Neuronal stem cell (in vitro differentiated cells): ENCODE measurements around the gene ATOH8.

Experiments
- DNase-seq: peaks from one replicate; pipeline ENCODE4 v3.0.0-alpha.2; 2013; ENCODE audit warnings: low spot score
- H2AFZ ChIP-seq: one replicate; pipeline ENCODE4 v1.6.1; 2013; ENCODE audit warnings: mild to moderate bottlenecking, low read length, inconsistent platforms
- H2AK5ac ChIP-seq: 2 replicates; pipeline ENCODE4 v1.6.1; 2013; ENCODE audit warnings: low read depth, mild to moderate bottlenecking, inconsistent platforms, low read length, moderate library complexity, mixed read lengths
- H2BK120ac ChIP-seq: 2 replicates; pipeline ENCODE4 v1.6.1; 2013; ENCODE audit warnings: low read depth, mild to moderate bottlenecking, inconsistent platforms, low read length, moderate library complexity, mixed read lengths
- H2BK12ac ChIP-seq: one replicate; pipeline ENCODE4 v1.6.1; 2013; ENCODE audit warnings: low read length, inconsistent platforms
- H2BK15ac ChIP-seq: 2 replicates; pipeline ENCODE4 v1.6.1; 2013; ENCODE audit warnings: mild to moderate bottlenecking, low read length, inconsistent platforms, mixed read lengths
- H2BK5ac ChIP-seq: one replicate; pipeline ENCODE4 v1.6.1; 2013; ENCODE audit warnings: inconsistent platforms, mild to moderate bottlenecking, low read length, moderate library complexity
- H3K14ac ChIP-seq: one replicate; pipeline ENCODE4 v1.6.1; 2013; ENCODE audit warnings: low read length, inconsistent platforms
- H3K18ac ChIP-seq: 2 replicates; pipeline ENCODE4 v1.6.1; 2013; ENCODE audit warnings: low read length, inconsistent platforms
- H3K23ac ChIP-seq: 2 replicates; pipeline ENCODE4 v1.6.1; 2013; ENCODE audit warnings: low read depth, mild to moderate bottlenecking, mixed read lengths, low read length, inconsistent platforms; ENCODE audit not compliant: poor library complexity
- H3K27ac ChIP-seq: replicated peaks from 3 replicates; pipeline ENCODE4 v1.5.1; 2013; ENCODE audit warnings: low read length, inconsistent platforms
- H3K27me3 ChIP-seq, 3 experiments: 2 replicates each; pipeline ENCODE4 v1.6.1; 2013; ENCODE audit warnings: low read length in 3 of 3, mild to moderate bottlenecking in 2 of 3, inconsistent platforms in 1 of 3, low read depth in 1 of 3, mixed read lengths in 1 of 3, moderate library complexity in 1 of 3; ENCODE audit not compliant: control insufficient read depth in 3 of 3, insufficient read depth in 3 of 3
- H3K36me3 ChIP-seq, 2 donors: replicated peaks in 1 of 2; 2 replicates each; pipeline ENCODE4 v1.6.1; 2013; ENCODE audit warnings: low read length in 2 of 2; ENCODE audit not compliant: control insufficient read depth in 2 of 2, insufficient read depth in 2 of 2
- H3K4ac ChIP-seq: 2 replicates; pipeline ENCODE4 v1.6.1; 2013; ENCODE audit warnings: inconsistent platforms, mild to moderate bottlenecking, low read length, moderate library complexity
- H3K4me1 ChIP-seq, 2 donors: 1 replicate in 1 of 2; 2 replicates in 1 of 2; pipeline ENCODE4 v1.6.1; 2013; ENCODE audit warnings: low read length in 2 of 2, low read depth in 1 of 2; ENCODE audit not compliant: control insufficient read depth in 2 of 2, insufficient read depth in 1 of 2
- H3K4me2 ChIP-seq: one replicate; pipeline ENCODE4 v1.6.1; 2013; ENCODE audit warnings: mild to moderate bottlenecking, low read length, inconsistent platforms; ENCODE audit not compliant: insufficient read depth, poor library complexity, severe bottlenecking
- H3K4me3 ChIP-seq, 2 donors: 2 replicates each; pipeline ENCODE4 v1.5.1; 2013; ENCODE audit warnings: low read length in 2 of 2, mild to moderate bottlenecking in 2 of 2, inconsistent platforms in 1 of 2, moderate library complexity in 1 of 2
- H3K79me1 ChIP-seq: one replicate; pipeline ENCODE4 v1.6.1; 2013; ENCODE audit warnings: low read depth, mild to moderate bottlenecking, inconsistent platforms, low read length, moderate library complexity
- H3K9ac ChIP-seq: one replicate; pipeline ENCODE4 v1.6.1; 2013; ENCODE audit warnings: mild to moderate bottlenecking, low read depth, low read length, inconsistent platforms; ENCODE audit not compliant: poor library complexity
- H3K9me3 ChIP-seq, 2 donors: replicated peaks in 1 of 2; 2 replicates each; pipeline versions ENCODE3 to v1.6.1; 2013; ENCODE audit warnings: low read length in 2 of 2, mild to moderate bottlenecking in 2 of 2, inconsistent platforms in 1 of 2, low read depth in 1 of 2, mixed read lengths in 1 of 2, moderate library complexity in 1 of 2; ENCODE audit not compliant: control insufficient read depth in 2 of 2, insufficient read depth in 1 of 2
- H4K8ac ChIP-seq: one replicate; pipeline ENCODE4 v1.6.1; 2013; ENCODE audit warnings: low read depth, mild to moderate bottlenecking, inconsistent platforms, low read length, moderate library complexity
- H4K91ac ChIP-seq: one replicate; pipeline ENCODE4 v1.6.1; 2013; ENCODE audit warnings: low read length, low read depth, mild to moderate bottlenecking, inconsistent platforms; ENCODE audit not compliant: poor library complexity
- WGBS, 2 donors: extraction: QIAGEN DNeasy Blood & Tissue Kit; methylation state at CpG; one replicate each; pipeline ENCODE4 v1.1.7; 2013; ENCODE audit warnings: missing lambda C conversion rate in 2 of 2, mixed read lengths in 1 of 2; ENCODE audit not compliant: insufficient read length in 2 of 2, insufficient replicate concordance in 1 of 2; ENCODE audit errors: extremely low coverage in 2 of 2; 5-methylcytosine and 5-hydroxymethylcytosine counted together

The ATOH8 gene

DNA sequence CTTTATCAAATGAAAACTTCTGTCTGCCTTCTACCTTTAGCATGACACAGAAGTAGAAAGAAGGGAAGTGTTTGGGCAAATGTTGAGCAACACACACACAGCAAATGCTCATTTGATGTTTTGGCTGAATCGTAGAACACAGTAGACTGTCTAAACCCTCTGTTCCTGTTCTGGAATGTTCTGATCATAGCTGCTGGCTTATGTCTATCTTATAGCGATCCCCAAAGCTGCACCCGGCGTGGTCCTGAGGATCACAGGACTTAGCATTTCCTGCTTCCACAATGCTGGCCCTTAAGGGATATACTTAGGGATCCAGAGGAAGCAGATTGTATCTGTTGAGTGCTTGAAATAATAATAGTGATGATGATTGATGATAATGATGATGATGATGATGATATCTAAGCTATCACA is 44.4 kb upstream of the ATOH8 start:
- no peak overlapping the region for H2BK5ac ChIP-seq
- H2BK120ac ChIP-seq, result no peak overlapping the region
- no peaks in the 10 kb centered on the region for H3K79me1 ChIP-seq
- H3K14ac ChIP-seq, result no peak overlapping the region
- H4K91ac ChIP-seq, result no peak overlapping the region
- H3K36me3 ChIP-seq, result no peaks in the 10 kb centered on the region
- H3K23ac ChIP-seq, result no peak overlapping the region
- H3K4me3 ChIP-seq, result no peak overlapping the region
- no peak overlapping the region for H2AFZ ChIP-seq
- no peak overlapping the region for H2AK5ac ChIP-seq
- H3K27ac ChIP-seq, result no peak overlapping the region
- H3K4me1 ChIP-seq, result no peaks in the 10 kb centered on the region
- no CpG with 5 or more reads among the region's 4 CpGs for WGBS, 2 donors
- H3K9me3 ChIP-seq, result no peaks in the 10 kb centered on the region
- DNase-seq, result no peak
- H2BK15ac ChIP-seq, result no peak overlapping the region
- no peak overlapping the region for H4K8ac ChIP-seq
- H3K18ac ChIP-seq, result no peak overlapping the region
- no peak overlapping the region for H2BK12ac ChIP-seq
- no peak overlapping the region for H3K4me2 ChIP-seq
- peaks cover 0 to 50% (median 4%) of the 10 kb centered on the region in 3 experiments for H3K27me3 ChIP-seq
- H3K9ac ChIP-seq, result no peak overlapping the region
- H3K4ac ChIP-seq, result no peak overlapping the region

DNA sequence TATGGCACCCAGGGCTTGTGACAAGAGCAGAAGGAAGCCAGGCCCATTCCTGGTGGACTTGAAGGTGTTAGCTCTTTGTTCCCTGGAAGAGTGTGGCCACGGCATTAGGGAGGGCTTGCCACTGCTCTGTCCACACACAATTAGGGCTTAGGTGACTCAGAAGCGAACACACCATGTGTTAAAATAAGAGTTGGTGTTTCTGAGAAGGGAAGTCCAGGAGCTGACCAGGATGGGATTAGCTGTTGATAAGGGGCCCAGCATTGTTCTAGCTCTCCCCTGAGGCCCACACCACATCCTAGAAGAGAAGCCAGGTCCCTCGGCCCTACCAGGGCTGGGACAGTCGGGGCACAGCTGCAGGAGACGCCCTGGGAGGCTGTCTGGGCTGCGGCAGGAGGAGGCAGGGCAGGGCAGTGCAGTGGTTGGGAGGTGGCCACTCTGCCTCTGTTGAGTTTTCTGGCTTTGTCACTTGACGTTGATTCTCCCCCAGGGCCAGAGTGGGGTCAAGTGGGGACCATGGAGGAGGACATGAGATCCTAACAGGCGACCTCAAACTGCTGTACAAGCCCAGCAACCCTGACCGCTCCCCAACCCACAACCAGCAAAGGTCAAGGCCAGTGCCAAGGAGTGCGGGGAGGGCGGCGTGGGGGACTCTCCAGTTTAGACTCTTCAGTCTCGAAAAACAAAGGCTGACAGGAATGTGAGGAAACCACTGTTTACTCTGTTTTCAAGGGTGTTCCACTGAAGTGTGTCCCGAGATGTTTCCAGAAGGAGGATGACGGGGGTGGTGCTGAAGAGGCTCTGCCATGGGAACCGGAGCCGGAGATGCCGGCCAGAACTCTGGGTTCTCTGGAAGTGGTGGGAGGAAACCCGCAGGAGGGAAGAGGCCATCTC is 42.9 kb upstream of the ATOH8 start:
- Histone ChIP-seq H3K23ac (no peak overlapping the region), H2BK120ac (no peak overlapping the region), H3K4me2 (no peak overlapping the region), H3K4me3 (no peak overlapping the region), H3K18ac (no peak overlapping the region), H3K36me3 (no peaks in the 10 kb centered on the region), H4K91ac (no peak overlapping the region), H2BK15ac (no peak overlapping the region), H4K8ac (peak overlapping the region; percentile 44), H2BK5ac (no peak overlapping the region), H3K27ac (no peak overlapping the region), H3K14ac (no peak overlapping the region), H2BK12ac (no peak overlapping the region), H3K79me1 (no peaks in the 10 kb centered on the region), H2AFZ (no peak overlapping the region), H3K9me3 (no peaks in the 10 kb centered on the region), H3K4me1 (no peaks in the 10 kb centered on the region), H3K27me3 (peaks cover 0 to 40% (median 4%) of the 10 kb centered on the region in 3 experiments), H3K9ac (no peak overlapping the region), H3K4ac (no peak overlapping the region), H2AK5ac (no peak overlapping the region)
- no CpG with 5 or more reads among the region's 19 CpGs for WGBS, 2 donors
- no peak for DNase-seq

DNA sequence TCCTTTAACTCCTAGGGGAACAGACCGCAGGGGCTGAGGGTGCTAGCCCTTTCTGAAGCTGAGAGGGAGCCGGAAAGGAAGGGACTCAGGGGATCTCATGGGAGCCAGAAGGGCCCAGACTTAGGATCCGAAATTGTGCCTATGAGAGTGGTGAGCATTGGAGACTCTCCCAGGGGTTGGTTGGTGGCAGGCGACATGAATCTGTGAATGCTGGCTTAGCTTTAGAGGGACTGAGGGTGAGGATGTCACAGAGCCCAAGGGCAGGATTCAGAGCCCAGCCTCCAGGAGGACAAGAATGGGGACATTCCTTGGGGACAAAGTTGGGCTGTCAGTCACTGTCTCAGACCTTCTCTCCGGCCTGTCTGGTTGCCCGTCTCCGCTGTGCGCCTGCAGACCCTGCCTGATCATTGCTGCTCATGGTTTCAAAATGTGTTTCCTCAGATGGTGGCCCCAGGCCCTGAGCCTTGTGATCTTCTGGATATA is 42.2 kb upstream of the ATOH8 start:
- Histone ChIP-seq H3K4me1 (peaks cover 0 to 5% of the 10 kb centered on the region in 2 donors), H3K9me3 (no peaks in the 10 kb centered on the region), H4K91ac (no peak overlapping the region), H3K14ac (no peak overlapping the region), H3K23ac (no peak overlapping the region), H2BK15ac (no peak overlapping the region), H2AK5ac (no peak overlapping the region), H2BK120ac (no peak overlapping the region), H2BK5ac (no peak overlapping the region), H4K8ac (no peak overlapping the region), H3K27me3 (peaks cover 0 to 40% (median 2%) of the 10 kb centered on the region in 3 experiments), H2AFZ (no peak overlapping the region), H3K4me3 (no peak overlapping the region), H3K9ac (no peak overlapping the region), H3K27ac (no peak overlapping the region), H3K79me1 (no peaks in the 10 kb centered on the region), H3K4ac (no peak overlapping the region), H3K18ac (peak overlapping the region; percentile 32), H3K4me2 (no peak overlapping the region), H2BK12ac (no peak overlapping the region), H3K36me3 (no peaks in the 10 kb centered on the region)
- WGBS, 2 donors, result no CpG with 5 or more reads among the region's 8 CpGs
- no peak for DNase-seq

DNA sequence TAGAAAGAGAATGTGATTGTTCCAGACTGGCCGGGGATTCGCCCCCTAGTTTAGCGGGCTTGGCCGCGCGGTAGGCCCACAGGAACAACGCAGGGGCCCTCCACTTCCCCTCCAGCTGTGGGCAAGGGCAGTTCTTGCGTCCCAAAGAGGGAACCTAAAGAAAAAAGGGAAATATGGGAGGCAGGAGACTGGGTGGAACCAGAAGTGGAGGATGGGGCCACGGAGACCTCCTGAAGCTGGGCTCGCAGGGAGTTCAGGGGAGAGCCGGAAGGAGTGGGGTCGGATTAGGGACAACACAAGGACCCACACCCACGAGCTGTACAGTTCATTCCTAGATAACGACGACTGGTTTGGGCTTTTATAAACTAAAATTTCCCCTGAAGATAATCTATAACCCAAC is 41.5 kb upstream of the ATOH8 start:
- WGBS, 2 donors, result no CpG with 5 or more reads among the region's 15 CpGs
- H3K4me3 ChIP-seq, result no peak overlapping the region
- no peak overlapping the region for H3K27ac ChIP-seq
- no peak for DNase-seq
- H3K36me3 ChIP-seq, result no peaks in the 10 kb centered on the region
- no peak overlapping the region for H4K8ac ChIP-seq
- peak overlapping the region; percentile 67 for H3K14ac ChIP-seq
- H3K9me3 ChIP-seq, result no peaks in the 10 kb centered on the region
- H3K18ac ChIP-seq, result no peak overlapping the region
- H3K79me1 ChIP-seq, result no peaks in the 10 kb centered on the region
- H3K27me3 ChIP-seq, result peaks cover 0 to 40% (median 1%) of the 10 kb centered on the region in 3 experiments
- H2BK15ac ChIP-seq, result no peak overlapping the region
- no peak overlapping the region for H2BK120ac ChIP-seq
- H2AFZ ChIP-seq, result no peak overlapping the region
- no peak overlapping the region for H2BK12ac ChIP-seq
- no peak overlapping the region for H3K9ac ChIP-seq
- H3K4me1 ChIP-seq, result peaks cover 0 to 7% of the 10 kb centered on the region in 2 donors
- no peak overlapping the region for H2AK5ac ChIP-seq
- no peak overlapping the region for H3K4me2 ChIP-seq
- no peak overlapping the region for H3K4ac ChIP-seq
- H3K23ac ChIP-seq, result no peak overlapping the region
- no peak overlapping the region for H4K91ac ChIP-seq
- H2BK5ac ChIP-seq, result no peak overlapping the region
